Liver (tissue), 9 donors: Measurements from ENCODE around the gene TMPRSS6. TPM values are rescaled to one million over a fixed set of nuclear protein-coding genes. Genes with fewer than 3 reads are reported as not detected.

Experiments used
- DNase-seq: peaks from one replicate; pipeline ENCODE4 v3.0.0-alpha.2; 2017; ENCODE audit warnings: low spot score
- H3K27ac ChIP-seq, 2 donors: one replicate each; pipeline ENCODE4 v1.7.0; 2013; ENCODE audit warnings: inconsistent platforms in 2 of 2, low read length in 2 of 2, control low read depth in 1 of 2, low read depth in 1 of 2, mild to moderate bottlenecking in 1 of 2
- H3K27me3 ChIP-seq, 4 donors: one replicate each; pipeline versions ENCODE4 v1.6.1 to v1.7.0; 2013; ENCODE audit warnings: low read length in 3 of 4, inconsistent platforms in 1 of 4, mild to moderate bottlenecking in 1 of 4, moderate library complexity in 1 of 4; ENCODE audit not compliant: control insufficient read depth in 4 of 4, insufficient read depth in 4 of 4
- H3K36me3 ChIP-seq, 4 donors: one replicate each; pipeline versions ENCODE4 v1.6.1 to v1.7.0; 2013; ENCODE audit warnings: low read length in 3 of 4, mild to moderate bottlenecking in 3 of 4, low read depth in 1 of 4, moderate library complexity in 1 of 4; ENCODE audit not compliant: control insufficient read depth in 4 of 4, insufficient read depth in 3 of 4
- H3K4me1 ChIP-seq, 4 donors: one replicate each; pipeline versions ENCODE4 v1.6.1 to v1.7.0; 2013; ENCODE audit warnings: low read length in 3 of 4, mild to moderate bottlenecking in 3 of 4, moderate library complexity in 1 of 4; ENCODE audit not compliant: control insufficient read depth in 4 of 4, insufficient read depth in 4 of 4
- H3K4me3 ChIP-seq, 3 donors: one replicate each; pipeline versions ENCODE4 v1.6.1 to v1.7.0; 2013; ENCODE audit warnings: low read length in 3 of 3, control low read depth in 1 of 3, low read depth in 1 of 3, mild to moderate bottlenecking in 1 of 3
- H3K9ac ChIP-seq, 2 donors: one replicate each; pipeline ENCODE4 v1.7.0; 2013; ENCODE audit warnings: low read length in 2 of 2, mild to moderate bottlenecking in 2 of 2, moderate library complexity in 2 of 2, control low read depth in 1 of 2, low read depth in 1 of 2
- H3K9me3 ChIP-seq, 4 donors: one replicate each; pipeline versions ENCODE4 v1.6.1 to v1.7.0; 2013; ENCODE audit warnings: low read length in 3 of 4; ENCODE audit not compliant: control insufficient read depth in 4 of 4
- CTCF ChIP-seq: fragments of 150-350 bp; IDR thresholded peaks from 2 replicates; pipeline ENCODE4 v1.5.1; 2017; ENCODE audit warnings: improper control_type of control experiment, low read depth, low read length; ENCODE audit not compliant: missing input control
- EGR1 ChIP-seq, 2 donors: IDR thresholded peaks; 2 replicates each; pipeline ENCODE4 v1.6.1; 2016 to 2018; ENCODE audit warnings: antibody characterized with exemption in 2 of 2, low read depth in 2 of 2
- FOXA1 ChIP-seq: IDR thresholded peaks from 2 replicates; pipeline ENCODE4 v1.6.1; 2016; ENCODE audit warnings: antibody characterized with exemption
- FOXA2 ChIP-seq: IDR thresholded peaks from 2 replicates; pipeline ENCODE4 v1.6.1; 2016; ENCODE audit warnings: antibody characterized with exemption
- HNF4A ChIP-seq, 2 donors: conservative IDR thresholded peaks; 2 replicates each; pipeline ENCODE4 v1.6.1; 2016; ENCODE audit warnings: antibody characterized with exemption in 2 of 2, mild to moderate bottlenecking in 2 of 2
- HNF4G ChIP-seq: IDR thresholded peaks from 2 replicates; pipeline ENCODE4 v1.6.1; 2016; ENCODE audit warnings: antibody characterized with exemption
- JUND ChIP-seq, 2 donors: IDR thresholded peaks; 2 replicates each; pipeline ENCODE4 v1.6.1; 2016; ENCODE audit warnings: antibody characterized with exemption in 2 of 2
- NR2F2 ChIP-seq: IDR thresholded peaks from 2 replicates; pipeline ENCODE4 v1.6.1; 2016; ENCODE audit warnings: antibody characterized with exemption
- RAD21 ChIP-seq, 2 donors: IDR thresholded peaks; 2 replicates each; pipeline ENCODE4 v1.6.1; 2016; ENCODE audit warnings: antibody characterized with exemption in 2 of 2, mild to moderate bottlenecking in 2 of 2
- REST ChIP-seq: IDR thresholded peaks from 2 replicates; pipeline ENCODE4 v1.6.1; 2016; ENCODE audit warnings: antibody characterized with exemption, mild to moderate bottlenecking
- RXRA ChIP-seq, 2 donors: IDR thresholded peaks; 2 replicates each; pipeline ENCODE4 v1.6.1; 2017 to 2018; ENCODE audit warnings: antibody characterized with exemption in 2 of 2, mild to moderate bottlenecking in 1 of 2
- SP1 ChIP-seq: IDR thresholded peaks from 2 replicates; pipeline ENCODE4 v1.6.1; 2018; ENCODE audit warnings: antibody characterized with exemption, mild to moderate bottlenecking
- TAF1 ChIP-seq: conservative IDR thresholded peaks from 2 replicates; pipeline ENCODE4 v1.6.1; 2016; ENCODE audit warnings: antibody characterized with exemption, mild to moderate bottlenecking
- YY1 ChIP-seq: IDR thresholded peaks from 2 replicates; pipeline ENCODE4 v1.6.1; 2016; ENCODE audit warnings: antibody characterized with exemption, mild to moderate bottlenecking
- ZBTB33 ChIP-seq: IDR thresholded peaks from 2 replicates; pipeline ENCODE4 v1.6.1; 2016; ENCODE audit warnings: antibody characterized with exemption
- WGBS: extraction: QIAGEN DNeasy Blood & Tissue Kit; methylation state at CpG from one replicate; pipeline ENCODE4 v1.1.7; 2013; 5-methylcytosine and 5-hydroxymethylcytosine counted together
- polyA plus RNA-seq, 2 donors: library from polyadenylated mRNA; stranded (reverse) in 1 of 2; unstranded in 1 of 2; fragments of 200-250 nt in 1 of 2; fragments of >200 nt in 1 of 2; fragmentation: Nextera tagmentation in 1 of 2; extraction: Ambion mirVana in 1 of 2; gene quantifications; one replicate each; pipeline versions ENCODE4 v1.2.1 to v1.2.3, GENCODE V29; 2013 to 2015
- total RNA-seq, 2 donors: library from RNA; depleted of rRNA; stranded (reverse); fragments of >200 nt; gene quantifications; one replicate each; pipeline ENCODE4 v1.2.3, GENCODE V29; 2014
- TF ChIP-seq, protein P1 (sequence below): IDR thresholded peaks from 2 replicates; pipeline ENCODE4 v1.6.1; 2016; ENCODE audit warnings: antibody characterized with exemption
- donor health status: healthy.
- donor health status: healthy.
- donor health status: healthy.
- donor health status: healthy.
- donor health status: healthy.

Gene TMPRSS6
- total and polyA plus RNA-seq, 4 donors: 12.6 to 47.1 (median 39.9) TPM

- Histone ChIP-seq H3K4me1 (peaks cover 4 to 13% (median 6%) of the 10 kb centered on the region in 4 donors), H3K9ac (no peak overlapping the region), H3K27ac (no peak overlapping the region), H3K27me3 (no peaks in the 10 kb centered on the region), H3K9me3 (no peaks in the 10 kb centered on the region), H3K4me3 (no peak overlapping the region), H3K36me3 (no peaks in the 10 kb centered on the region)
- DNase-seq: no peak
- WGBS: 93% methylated on average over 10 of the region's 10 CpGs
- TF ChIP-seq TAF1 (no peak), JUND (IDR thresholded peaks at IDR 0.05) (no peak), EGR1 (IDR thresholded peaks at IDR 0.05; ENCODE audit: low read depth in 2 of 2) (no peak), SP1 (no peak), NR2F2 (no peak), HNF4G (no peak), YY1 (no peak), CTCF (no peak), FOXA1 (no peak), HNF4A (conservative IDR thresholded peaks at IDR 0.05) (no peak), RAD21 (IDR thresholded peaks at IDR 0.05) (no peak), ZBTB33 (no peak), FOXA2 (no peak), REST (no peak), RXRA (IDR thresholded peaks at IDR 0.05) (no peak)
- TF ChIP-seq, protein P1, sequence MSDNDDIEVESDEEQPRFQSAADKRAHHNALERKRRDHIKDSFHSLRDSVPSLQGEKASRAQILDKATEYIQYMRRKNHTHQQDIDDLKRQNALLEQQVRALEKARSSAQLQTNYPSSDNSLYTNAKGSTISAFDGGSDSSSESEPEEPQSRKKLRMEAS: no peak
Observed at GRCh38 chr22:37141476-37141875, 32.0 kb upstream of the TMPRSS6 start.

- no peaks in the 10 kb centered on the region for H3K36me3 ChIP-seq
- 91% methylated on average over 16 of the region's 16 CpGs for WGBS
- no peak for DNase-seq
- H3K4me1 ChIP-seq: peaks cover under 1 to 7% (median 3%) of the 10 kb centered on the region in 4 donors
- H3K4me3 ChIP-seq: no peak overlapping the region
- no peak overlapping the region for H3K27ac ChIP-seq
- H3K9me3 ChIP-seq: no peaks in the 10 kb centered on the region
- H3K9ac ChIP-seq: no peak overlapping the region
- no peak for TF ChIP-seq SP1
- H3K27me3 ChIP-seq: no peaks in the 10 kb centered on the region
Observed at GRCh38 chr22:37140686-37141323, 31.3 kb upstream of the TMPRSS6 start.
